NCI-H345 (cell line): Measurements from ENCODE around the gene MAPK13.
A peak's percentile ranks its signal among the peaks of the same experiment; 100 is the strongest.
"Not testable (repeated sequence)": the region's sequence is repeated elsewhere in the genome, so short reads cannot be mapped to it uniquely, and the experiment has no call there.

ENCODE experiments used
- DNase-seq: peaks from one replicate; lab custom pipeline; 2025; lab: John Stamatoyannopoulos, UW

MAPK13 gene

DNA sequence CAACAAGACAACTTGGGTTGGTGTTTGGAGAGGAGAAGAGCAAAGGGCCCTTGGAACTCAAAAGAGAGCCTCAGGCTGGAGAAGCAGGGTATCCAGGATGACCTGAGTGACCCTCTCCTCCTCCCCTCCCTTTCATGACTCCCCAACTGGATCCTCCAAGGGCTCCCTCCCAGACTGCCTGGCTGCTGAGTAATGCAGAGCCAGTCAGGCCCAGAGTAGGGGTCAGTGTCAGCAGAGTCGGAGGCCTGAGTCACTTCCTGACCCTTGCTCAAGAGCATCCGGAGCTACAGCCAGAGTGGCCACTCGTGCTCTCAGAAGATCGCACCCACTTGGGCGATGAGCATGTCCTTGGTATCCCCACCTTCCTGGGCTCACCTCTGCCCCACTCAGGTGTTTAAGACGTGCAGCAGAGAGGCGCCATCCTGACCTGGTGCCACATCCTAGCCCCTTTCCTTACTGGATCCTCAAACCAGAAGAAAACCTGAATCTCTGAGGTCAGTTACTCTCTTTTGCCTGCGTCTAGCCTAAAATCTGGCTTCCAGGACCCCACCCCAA lies 2.8 kb upstream of the MAPK13 start:
- DNase-seq: no peak

DNA sequence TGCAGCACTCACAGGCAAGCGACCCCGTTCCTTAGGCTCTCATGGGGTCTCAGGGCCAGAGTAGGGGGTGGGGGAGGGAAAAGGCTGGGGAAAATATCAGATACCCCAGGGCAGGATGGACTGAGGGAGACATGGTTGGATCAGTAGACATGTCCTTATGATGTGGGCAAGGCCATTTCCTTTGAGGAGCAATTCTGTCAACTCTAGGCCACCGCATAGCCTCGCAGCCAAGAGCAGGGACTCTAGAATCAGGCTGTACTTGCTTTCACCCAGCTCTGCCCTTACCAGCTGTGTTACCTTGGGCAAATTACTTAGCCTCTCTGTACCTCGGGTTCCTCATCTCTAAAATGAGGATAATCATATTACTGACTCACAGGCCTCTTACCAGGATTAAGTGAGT lies 2.2 kb upstream of the MAPK13 start:
- no peak for DNase-seq

DNA sequence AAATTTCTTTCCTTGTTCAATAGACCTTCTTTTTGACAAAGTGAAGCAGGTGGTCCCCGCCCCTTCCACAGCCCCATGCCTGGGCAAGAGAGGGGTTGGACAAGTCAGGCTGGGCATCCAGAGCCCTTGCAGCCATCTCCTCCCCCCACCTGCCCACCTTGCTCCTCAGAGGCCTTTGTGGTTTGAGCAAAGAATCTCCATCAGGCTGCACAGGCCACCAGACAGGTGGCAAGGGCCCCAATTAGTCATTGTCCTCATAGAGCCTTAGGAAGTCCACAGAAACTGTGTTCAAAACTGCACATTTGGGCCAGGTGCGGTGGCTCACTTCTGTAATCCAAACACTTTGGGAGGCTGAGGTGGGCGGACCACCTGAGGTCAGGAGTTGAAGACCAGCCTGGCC lies 1.5 kb upstream of the MAPK13 start:
- no peak for DNase-seq

DNA sequence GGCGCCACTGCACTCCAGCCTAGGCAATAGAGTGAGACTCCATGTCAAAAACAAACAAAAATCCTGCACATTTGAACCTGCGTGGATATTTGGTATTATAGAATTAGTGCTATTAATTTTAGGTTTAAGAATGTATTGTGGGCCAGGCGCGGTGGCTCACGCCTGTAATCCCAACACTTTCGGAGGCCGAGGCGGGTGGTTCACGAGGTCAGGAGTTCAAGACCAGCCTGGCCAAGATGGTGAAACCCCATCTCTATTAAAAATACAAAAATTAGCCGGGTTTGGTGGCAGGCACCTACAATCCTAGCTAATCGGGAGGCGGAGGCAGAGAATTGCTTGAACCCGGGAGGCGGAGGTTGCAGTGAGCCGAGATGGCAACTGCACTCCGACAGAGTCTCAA lies 979 bp upstream of the MAPK13 start:
- not testable (repeated sequence) for DNase-seq

DNA sequence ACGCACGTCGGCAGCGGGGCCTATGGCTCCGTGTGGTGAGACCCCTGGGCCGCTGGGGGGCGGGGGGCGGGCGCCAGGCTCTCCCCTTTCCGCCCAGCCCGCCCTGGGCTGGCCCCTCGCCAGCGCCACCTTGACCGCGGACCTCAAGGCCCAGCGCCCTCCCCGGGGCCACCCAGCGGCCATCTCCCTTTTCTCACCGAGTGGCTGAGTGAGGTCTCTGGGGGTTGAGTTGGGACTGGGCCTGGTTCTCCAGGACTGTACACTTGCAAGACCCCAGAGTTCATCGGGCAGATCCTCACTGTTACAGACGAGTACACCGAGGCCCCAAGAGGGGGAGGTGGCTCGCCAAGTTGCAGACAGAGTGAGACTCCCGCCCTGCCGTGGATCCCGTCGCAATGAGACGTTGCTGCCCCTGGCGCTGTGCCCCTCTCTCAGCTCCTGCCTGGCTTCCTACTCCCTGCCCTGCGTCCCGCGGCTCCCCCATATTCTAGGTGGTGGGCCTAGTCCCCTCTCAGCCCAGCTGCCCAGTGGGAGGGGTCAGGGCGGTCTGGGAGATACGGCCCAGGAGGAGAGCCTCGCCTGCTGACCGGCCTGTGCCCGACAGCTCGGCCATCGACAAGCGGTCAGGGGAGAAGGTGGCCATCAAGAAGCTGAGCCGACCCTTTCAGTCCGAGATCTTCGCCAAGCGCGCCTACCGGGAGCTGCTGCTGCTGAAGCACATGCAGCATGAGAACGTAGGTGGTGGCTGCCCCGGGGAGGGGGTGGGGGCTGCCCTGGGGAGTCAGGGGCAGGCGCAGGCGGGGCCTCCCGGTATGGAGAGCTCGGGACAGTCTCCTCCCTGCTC lies 576 bp downstream of the MAPK13 start:
- DNase-seq: peak; percentile 60

DNA sequence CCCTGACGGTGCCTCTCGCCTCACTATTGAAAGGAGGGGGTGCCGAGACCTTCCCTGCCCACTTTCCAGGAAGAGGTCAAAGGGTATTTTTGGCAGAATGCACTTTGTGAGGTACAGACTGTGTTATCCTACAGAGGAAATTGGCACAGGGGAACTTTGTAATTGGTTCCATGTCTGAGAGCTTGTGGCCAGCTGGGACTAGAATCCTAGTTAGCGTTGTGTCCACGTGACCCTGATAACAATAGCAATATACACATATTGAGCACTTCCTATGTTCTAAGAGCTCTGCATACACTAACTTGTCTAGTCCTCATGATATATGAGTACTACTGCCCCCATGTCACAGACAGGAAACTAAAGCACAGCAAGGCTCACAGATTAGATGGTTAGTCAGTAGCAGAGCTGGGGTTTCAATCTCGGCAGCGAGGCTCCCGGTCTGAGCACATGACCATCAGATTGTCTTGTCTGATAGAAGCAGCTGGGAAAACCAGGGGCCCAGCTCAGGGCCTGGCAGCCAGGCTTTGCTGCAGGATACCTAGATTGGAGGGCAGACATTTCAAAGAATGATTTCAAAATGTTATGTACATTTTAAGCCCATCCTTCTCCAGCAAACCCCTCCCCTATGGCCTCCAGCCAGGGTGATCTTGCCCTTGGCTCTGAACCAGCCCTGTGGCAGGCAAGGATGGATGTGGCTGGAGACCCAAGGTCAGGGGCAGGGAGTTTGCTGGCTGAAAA lies 1.4 kb downstream of the MAPK13 start:
- peak; percentile 43 for DNase-seq

DNA sequence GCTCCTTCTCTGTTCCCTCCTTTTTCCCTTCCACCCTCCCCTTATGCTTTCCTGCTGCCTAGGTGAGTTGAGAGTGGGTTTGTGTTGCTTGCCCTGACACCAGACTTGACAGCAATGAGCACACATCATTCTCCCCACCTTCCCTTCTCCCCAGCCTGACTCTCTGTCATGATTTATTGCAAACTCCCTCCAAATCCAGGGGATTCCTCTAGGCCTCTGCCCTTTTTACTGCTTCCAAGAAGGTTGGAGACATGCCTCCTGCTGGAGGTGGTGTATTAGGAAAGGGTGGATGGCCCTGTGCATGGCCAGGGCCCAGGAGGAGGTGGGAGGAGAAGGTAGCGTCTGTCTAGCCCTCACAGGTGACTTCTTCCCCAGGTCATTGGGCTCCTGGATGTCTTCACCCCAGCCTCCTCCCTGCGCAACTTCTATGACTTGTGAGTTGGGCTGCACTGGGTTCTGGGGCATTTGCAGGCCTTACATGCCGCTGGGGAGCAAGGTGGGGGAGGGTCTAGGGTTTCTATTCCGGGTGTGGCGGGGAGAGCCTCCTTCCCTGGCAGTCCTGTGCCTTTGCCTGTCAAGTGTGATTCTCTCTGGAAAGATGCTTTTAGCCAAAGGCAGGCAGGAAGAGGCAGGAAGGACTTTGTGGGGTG lies 2.1 kb downstream of the MAPK13 start:
- no peak for DNase-seq

DNA sequence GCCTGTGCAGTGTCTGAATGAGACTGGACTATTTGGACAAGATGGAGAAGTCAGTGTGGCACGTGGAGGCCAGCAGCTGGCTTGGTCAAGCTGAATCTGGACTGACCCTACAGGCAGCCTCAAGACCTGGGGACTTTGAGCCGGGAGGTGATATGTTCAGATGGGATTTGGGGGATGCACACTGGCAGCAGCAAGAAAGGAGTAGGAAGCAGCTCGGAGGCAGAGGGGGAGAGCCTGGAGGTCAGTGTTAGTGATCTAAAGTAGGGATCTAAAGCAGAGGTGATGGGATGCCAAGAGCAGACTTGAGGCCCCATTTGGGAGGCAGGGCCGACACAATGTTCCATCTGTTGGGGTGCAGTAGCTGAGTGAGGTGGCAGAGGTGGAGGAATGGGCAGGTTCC lies 2.8 kb downstream of the MAPK13 start:
- no peak for DNase-seq

DNA sequence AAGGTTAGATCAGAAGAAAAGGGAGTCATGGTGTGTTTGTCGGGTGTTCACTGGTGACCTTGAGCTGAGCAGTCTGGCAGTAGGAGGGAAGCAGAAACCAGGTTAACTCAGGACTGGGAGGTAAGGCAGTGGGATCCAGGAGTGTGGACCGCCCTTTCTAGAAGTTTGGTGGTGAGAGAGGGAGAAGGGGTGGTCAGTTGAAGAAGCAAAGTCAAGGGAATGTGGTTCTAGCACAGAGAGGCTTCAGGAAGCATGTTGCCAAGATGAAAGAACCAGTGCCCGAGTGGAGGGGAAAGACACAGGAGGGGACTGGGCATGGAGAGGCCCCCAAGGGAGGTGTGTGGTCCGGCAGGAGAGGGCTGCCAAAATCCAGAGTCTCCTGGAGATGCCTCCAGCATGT lies 3.6 kb downstream of the MAPK13 start:
- no peak for DNase-seq

DNA sequence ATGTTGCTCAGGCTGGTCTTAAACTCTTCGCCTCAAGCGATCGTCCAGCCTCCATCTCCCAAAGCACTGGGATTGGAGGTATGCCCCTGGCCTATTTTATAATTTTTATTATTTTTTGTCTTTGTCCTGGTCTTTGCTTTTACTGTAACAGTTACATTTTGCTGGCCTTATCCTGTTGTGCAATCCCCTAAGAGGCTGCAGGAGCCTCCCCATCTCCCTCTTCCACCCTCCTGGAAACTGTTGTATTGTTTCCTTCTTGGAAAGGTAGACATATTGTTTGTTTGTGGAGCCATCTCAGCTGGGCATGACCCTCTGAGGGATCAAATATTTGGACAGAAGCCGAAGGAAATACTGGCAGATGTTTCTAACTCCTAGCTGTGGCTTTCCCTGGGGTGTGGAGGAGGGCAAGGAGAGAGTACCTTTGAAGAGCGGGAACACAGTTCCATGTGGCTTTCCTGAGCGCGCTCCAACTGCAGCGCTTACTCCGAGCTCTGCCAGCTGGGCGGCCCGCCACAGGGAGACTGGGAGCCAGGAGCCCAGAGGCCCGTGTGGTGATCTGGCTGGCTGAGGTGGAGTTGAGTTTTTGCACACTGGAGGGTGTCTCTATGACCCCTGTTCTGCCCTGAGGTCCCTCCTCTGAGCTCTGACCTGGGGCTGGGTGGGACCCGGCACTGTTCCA lies 4.9 kb downstream of the MAPK13 start:
- DNase-seq: no peak

DNA sequence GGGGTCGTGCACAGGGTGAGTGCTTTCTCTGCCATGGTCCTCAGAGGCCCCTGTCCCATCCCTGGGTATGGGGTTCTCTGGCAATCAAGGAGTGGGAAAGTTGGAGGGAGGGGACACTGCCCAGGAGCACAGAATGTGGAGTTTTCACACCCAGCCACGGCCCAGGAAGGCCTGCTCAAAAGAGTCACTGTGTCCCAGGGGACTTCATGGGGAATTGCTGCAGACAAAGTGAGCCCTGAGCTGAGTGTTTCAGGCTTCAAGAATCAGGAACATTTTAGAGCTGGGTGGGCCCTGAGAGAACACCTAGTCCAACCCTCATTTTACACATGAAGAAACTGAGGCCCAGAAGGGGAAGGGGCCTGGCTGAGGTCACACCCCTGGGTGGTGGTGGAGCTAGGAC lies 5.7 kb downstream of the MAPK13 start:
- DNase-seq: no peak

DNA sequence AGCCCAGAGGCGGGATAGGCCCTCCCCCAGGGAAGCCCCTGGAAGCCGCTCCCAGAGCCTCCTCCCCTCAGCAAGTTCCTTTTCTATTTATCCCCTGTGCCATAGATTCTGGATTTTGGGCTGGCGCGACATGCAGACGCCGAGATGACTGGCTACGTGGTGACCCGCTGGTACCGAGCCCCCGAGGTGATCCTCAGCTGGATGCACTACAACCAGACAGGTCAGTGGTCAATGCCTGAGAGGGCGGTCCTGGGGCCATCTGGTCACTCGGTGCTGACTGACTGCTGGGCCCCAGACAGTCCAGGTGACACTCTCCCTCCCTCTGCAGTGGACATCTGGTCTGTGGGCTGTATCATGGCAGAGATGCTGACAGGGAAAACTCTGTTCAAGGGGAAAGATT lies 6.2 kb downstream of the MAPK13 start:
- DNase-seq: no peak

DNA sequence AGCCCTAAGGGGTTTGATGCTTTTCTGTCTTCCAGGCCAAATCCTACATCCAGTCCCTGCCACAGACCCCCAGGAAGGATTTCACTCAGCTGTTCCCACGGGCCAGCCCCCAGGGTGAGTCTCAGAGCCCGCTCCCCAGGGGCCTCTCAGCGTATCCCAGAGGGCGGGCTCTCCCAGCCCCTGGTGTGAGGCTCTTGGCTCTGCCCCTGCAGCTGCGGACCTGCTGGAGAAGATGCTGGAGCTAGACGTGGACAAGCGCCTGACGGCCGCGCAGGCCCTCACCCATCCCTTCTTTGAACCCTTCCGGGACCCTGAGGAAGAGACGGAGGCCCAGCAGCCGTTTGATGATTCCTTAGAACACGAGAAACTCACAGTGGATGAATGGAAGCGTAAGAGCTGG lies 8.4 kb downstream of the MAPK13 start:
- DNase-seq: no peak

DNA sequence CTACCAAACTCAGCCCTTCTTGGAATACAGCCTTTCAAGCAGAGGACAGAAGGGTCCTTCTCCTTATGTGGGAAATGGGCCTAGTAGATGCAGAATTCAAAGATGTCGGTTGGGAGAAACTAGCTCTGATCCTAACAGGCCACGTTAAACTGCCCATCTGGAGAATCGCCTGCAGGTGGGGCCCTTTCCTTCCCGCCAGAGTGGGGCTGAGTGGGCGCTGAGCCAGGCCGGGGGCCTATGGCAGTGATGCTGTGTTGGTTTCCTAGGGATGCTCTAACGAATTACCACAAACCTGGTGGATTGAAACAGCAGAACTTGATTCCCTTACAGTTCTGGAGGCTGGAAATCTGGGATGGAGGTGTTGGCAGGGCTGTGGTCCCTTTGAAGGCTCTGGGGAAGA lies 9.1 kb downstream of the MAPK13 start:
- DNase-seq: no peak

DNA sequence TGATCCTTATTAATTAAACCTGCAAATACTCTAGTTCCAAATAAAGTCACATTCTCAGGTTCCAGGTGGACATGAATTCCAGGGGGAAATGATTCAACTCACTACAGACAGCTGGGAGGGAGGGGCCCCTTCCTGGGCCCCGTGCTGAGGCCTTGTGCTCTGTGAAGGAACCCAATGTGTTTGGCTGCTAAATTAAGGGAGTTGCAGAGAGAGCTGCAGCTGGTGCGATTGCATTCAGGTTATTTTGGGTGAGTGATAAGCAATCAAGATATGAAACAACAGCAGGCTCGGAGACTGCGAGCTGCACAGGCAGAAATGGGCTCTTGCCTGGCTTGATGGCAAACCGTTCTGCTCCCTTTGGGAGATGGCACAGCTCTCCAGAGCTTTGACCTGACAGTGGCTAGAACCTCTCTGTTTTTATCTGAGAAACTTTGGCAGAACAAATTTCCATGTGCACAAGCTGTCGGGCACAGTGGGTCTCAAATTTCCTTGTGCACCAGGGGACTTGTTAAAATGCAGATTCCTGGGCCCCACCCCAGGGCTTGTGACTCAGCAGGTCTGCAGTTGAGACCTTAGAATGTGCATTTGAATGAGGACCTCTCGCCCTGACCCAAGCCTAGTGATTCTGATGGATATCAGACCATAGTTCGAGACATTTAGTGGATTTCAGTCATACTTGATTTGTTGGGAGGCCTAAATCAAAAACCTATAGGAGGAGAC lies 9.8 kb downstream of the MAPK13 start:
- no peak for DNase-seq

DNA sequence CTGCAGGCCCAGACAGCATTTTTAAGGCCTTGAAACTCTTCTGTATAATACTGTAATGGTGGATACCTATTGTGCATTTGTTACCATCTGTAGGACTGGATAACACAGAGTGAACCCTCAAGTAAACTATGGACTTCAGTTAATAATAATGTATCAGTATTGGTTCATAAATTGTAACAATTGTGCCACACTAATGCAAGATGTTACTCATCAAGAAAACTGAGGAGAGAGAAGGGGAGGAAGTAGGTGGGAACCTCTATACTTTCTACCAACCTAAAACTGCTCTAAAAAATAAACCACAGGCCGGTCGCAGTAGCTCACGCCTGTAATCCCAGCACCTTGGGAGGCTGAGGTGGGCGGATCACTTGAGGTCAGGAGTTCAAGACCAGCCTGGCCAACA lies 10.8 kb downstream of the MAPK13 start:
- DNase-seq: no peak

DNA sequence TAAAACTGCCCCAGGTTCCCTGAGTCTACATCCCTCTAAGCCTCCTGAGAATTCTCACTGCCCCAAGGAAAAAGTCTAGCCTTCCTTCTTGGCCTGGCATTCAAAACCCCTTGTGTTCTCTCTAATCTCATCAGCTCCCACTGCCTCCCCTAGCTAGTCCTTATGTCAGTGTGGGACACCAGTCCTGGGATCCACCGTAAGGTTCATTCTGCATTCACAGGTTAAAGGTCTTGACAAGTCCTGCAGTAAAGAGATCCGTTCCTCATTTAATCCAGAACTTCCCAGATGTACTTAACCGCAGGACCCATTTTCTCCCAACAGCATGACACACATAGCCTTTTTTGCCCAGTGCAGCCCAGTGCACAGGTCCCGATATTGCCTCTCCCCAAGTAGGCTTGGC lies 11.6 kb downstream of the MAPK13 start:
- no peak for DNase-seq

DNA sequence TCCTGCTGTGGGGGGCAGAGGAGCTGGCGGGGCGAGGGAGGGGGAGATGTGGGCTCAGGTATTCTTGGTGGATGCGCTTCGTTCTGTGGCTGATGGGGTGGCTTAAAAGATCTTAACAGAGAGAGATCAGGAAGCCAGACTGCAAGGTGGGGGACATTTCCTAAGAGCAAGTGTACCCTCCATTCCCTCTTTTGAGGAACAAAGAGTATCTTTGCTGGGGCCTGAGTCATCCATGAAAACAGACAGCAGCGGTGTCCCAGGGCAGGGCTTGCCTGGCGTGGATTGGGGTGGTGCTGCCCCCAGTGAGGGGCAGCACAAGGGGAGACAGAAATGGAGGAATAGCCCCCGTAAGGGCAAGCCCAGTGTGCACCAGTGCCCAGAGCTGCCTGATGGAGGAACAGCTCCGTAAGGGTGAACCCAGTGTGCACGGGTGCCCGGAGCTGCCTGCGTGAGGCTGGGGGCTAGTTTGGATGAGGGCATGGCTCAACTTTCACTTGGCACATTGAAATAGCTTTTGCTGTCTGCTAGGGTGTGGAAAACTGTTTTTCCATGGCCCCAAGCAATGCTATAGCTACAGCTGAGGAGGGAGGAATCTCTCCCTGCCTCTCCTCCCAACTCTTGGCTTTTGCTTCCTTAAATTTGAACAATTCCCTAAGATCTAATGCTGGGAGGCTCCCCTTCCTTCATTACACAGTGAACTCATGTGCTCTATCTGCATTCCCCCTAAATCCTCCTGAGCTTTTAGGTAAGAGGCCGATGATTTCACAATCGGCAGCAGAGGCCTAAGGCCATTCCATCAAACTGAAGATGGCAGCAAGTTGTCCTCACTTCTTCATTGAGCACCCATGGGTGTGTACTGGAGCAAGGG lies 12.9 kb downstream of the MAPK13 start:
- DNase-seq: no peak

DNA sequence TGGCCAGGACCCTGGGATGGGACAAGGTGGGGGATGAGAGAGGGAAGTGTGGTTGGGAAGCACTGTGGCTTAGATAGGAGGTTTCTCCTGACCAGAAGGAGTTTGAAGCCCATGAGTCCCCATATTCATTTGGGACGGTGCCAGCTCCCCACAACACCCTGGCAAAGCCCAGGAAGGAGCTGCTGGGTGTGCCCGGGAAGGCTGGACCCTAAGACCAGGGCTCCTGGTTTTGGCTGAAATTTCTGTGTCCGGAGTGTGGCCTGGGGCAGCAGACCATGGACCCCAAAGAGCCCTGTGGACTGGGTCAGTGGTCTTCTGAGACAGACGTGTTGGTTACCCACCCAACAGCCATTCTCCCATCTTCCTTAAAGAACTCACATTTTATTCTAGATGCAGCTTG lies 15.2 kb downstream of the MAPK13 start:
- DNase-seq: no peak

DNA sequence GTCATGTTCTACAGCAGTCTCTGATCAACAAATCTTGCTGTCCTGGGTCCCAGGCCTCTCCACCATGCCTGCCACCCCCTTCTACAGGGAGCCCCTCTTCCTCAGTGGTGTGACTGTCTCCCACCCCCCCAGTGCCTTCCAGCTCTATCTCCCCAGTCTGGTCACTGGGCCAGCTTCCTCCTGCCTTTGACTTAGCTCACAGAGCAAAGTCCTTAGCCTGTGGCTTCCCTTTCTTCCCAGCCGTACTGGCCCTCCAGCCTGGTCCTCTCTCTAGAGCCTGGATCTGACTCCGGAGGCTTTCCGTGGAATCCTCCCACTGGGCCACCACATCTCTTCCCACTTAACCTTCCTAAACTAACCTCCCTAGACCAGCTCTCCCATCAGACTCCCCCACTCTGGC lies 17.0 kb downstream of the MAPK13 start:
- no peak for DNase-seq

DNA sequence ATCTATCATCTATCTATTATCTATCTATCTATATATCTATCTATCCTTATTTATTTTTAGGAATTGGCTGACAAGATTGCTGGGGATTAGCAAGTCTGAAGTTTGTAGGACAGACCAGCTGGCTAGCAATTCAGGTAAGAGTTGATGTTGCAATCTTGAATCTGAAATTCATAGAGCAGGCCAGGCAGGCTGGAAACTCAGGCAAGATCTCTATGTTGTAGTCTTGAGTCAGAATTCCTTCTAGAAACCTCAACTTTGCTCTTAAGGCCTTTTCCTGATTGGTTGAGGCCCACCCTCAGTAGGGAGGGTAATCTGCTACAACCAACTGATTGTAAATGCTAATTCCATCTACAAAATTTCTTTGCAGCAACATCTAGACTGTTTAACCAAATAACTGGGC lies 19.2 kb downstream of the MAPK13 start:
- no peak for DNase-seq
